GM23248 (cell line): ENCODE results near the gene GPRC6A. TPM values are rescaled to one million over a fixed set of nuclear protein-coding genes. Genes with fewer than 3 reads are reported as not detected.

ENCODE experiments used
- DNase-seq: peaks from one replicate; pipeline ENCODE4 v3.0.0-alpha.2; 2015
- H2AFZ ChIP-seq: fragments of 200-600 bp; sonication (generic); 2 replicates; pipeline ENCODE4 v1.6.1; 2016; ENCODE audit warnings: antibody characterized with exemption
- H3F3A ChIP-seq: fragments of 200-600 bp; sonication (generic); 2 replicates; pipeline ENCODE4 v1.6.1; 2016; ENCODE audit warnings: mild to moderate bottlenecking, antibody characterized with exemption, mixed run types; ENCODE audit not compliant: insufficient read depth
- H3K27ac ChIP-seq: fragments of 200-600 bp; sonication (generic); 2 replicates; pipeline ENCODE4 v1.5.1; 2016; ENCODE audit warnings: mild to moderate bottlenecking
- H3K27me3 ChIP-seq: fragments of 200-600 bp; sonication (generic); replicated peaks from 2 replicates; pipeline ENCODE4 v1.6.1; 2016; ENCODE audit warnings: mild to moderate bottlenecking; ENCODE audit not compliant: insufficient read depth
- H3K36me3 ChIP-seq: fragments of 200-600 bp; sonication (generic); 2 replicates; pipeline ENCODE4 v1.6.1; 2016; ENCODE audit warnings: low read depth, mild to moderate bottlenecking
- H3K4me1 ChIP-seq: fragments of 200-600 bp; sonication (generic); 2 replicates; pipeline ENCODE4 v1.6.1; 2016; ENCODE audit warnings: mild to moderate bottlenecking; ENCODE audit not compliant: insufficient read depth
- H3K4me2 ChIP-seq: fragments of 200-600 bp; sonication (generic); one replicate; pipeline ENCODE4 v1.6.1; 2016; ENCODE audit warnings: mild to moderate bottlenecking; ENCODE audit not compliant: unreplicated experiment
- H3K4me3 ChIP-seq: fragments of 200-600 bp; sonication (generic); 2 replicates; pipeline ENCODE4 v1.5.1; 2016; ENCODE audit warnings: mild to moderate bottlenecking
- H3K79me2 ChIP-seq: fragments of 200-600 bp; sonication (generic); 2 replicates; pipeline ENCODE4 v1.6.1; 2016; ENCODE audit warnings: mild to moderate bottlenecking; ENCODE audit not compliant: insufficient read depth
- H3K9ac ChIP-seq: fragments of 200-600 bp; sonication (generic); 2 replicates; pipeline ENCODE4 v1.6.1; 2016; ENCODE audit warnings: mild to moderate bottlenecking
- H3K9me2 ChIP-seq: fragments of 200-600 bp; sonication (generic); 2 replicates; pipeline ENCODE4 v1.6.1; 2016; ENCODE audit warnings: mixed run types, mild to moderate bottlenecking, moderate library complexity; ENCODE audit not compliant: insufficient read depth
- H3K9me3 ChIP-seq: fragments of 200-600 bp; sonication (generic); one replicate; pipeline ENCODE4 v1.6.1; 2017; ENCODE audit warnings: low read depth
- H4K20me1 ChIP-seq: fragments of 200-600 bp; sonication (generic); 2 replicates; pipeline ENCODE4 v1.6.0; 2016; ENCODE audit not compliant: insufficient read depth
- EZH2 ChIP-seq: fragments of 200-600 bp; sonication (generic); IDR thresholded peaks from 2 replicates; pipeline ENCODE4 v1.6.1; 2018; ENCODE audit warnings: antibody characterized with exemption, mild to moderate bottlenecking; ENCODE audit not compliant: insufficient read depth, poor library complexity, severe bottlenecking
- EZH2phosphoT487 ChIP-seq: fragments of 200-600 bp; sonication (generic); IDR thresholded peaks from 2 replicates; pipeline ENCODE4 v1.6.1; 2018; ENCODE audit warnings: antibody characterized with exemption, moderate library complexity, mild to moderate bottlenecking, low read depth; ENCODE audit not compliant: insufficient read depth
- WGBS, 2 experiments: methylation state at CpG; one replicate each; pipeline ENCODE4 v1.1.6; 2015 to 2017; ENCODE audit warnings: low lambda C conversion rate in 2 of 2, low coverage in 1 of 2; ENCODE audit errors: missing lambda C conversion rate in 2 of 2; 5-methylcytosine and 5-hydroxymethylcytosine counted together
- in situ Hi-C: fragments of 300-500 bp; cut with MboI; formaldehyde crosslinking; loops from 2 replicates; pipeline ENCODE4 v1.15.0; 2020
- polyA plus RNA-seq: library from polyadenylated mRNA; unstranded; fragments of >200 nt; fragmentation: Nextera tagmentation; extraction: Ambion mirVana; gene quantifications from 2 replicates; pipeline ENCODE4 v1.2.1, GENCODE V29; 2016
- total RNA-seq: library from RNA; depleted of rRNA; stranded (reverse); fragments of >200 nt; shearing (Covaris generic); gene quantifications from 2 replicates; pipeline ENCODE4 v1.2.3, GENCODE V29; 2014

The GPRC6A gene
- total and polyA plus RNA-seq, 2 experiments from 2014 or later: not detected

GRCh38 chr6:116773886-116774285, 55.0 kb downstream of the GPRC6A start:
- 34 to 37% methylated on average over 1 of the region's 1 CpG for WGBS, 2 experiments
- Histone ChIP-seq H2AFZ (no peak overlapping the region), H3K9ac (no peak overlapping the region), H3K79me2 (no peaks in the 10 kb centered on the region), H3K9me3 (no peaks in the 10 kb centered on the region), H3F3A (no peaks in the 10 kb centered on the region), H4K20me1 (no peaks in the 10 kb centered on the region), H3K4me3 (no peak overlapping the region), H3K27ac (no peak overlapping the region), H3K9me2 (no peaks in the 10 kb centered on the region), H3K27me3 (no peaks in the 10 kb centered on the region), H3K4me2 (no peak overlapping the region), H3K4me1 (no peaks in the 10 kb centered on the region), H3K36me3 (no peaks in the 10 kb centered on the region)
- in situ Hi-C loops: no loop called here
- no peak for DNase-seq
- TF ChIP-seq EZH2phosphoT487 (no peak), EZH2 (no peak)

- H3K9ac ChIP-seq: no peak overlapping the region
- H3K9me2 ChIP-seq: no peaks in the 10 kb centered on the region
- no peak overlapping the region for H2AFZ ChIP-seq
- WGBS, 2 experiments: 25 to 29% methylated on average over 1 of the region's 1 CpG
- DNase-seq: no peak
- no peaks in the 10 kb centered on the region for H4K20me1 ChIP-seq
- no peak overlapping the region for H3K27ac ChIP-seq
- TF ChIP-seq EZH2phosphoT487 (no peak), EZH2 (no peak)
- H3K36me3 ChIP-seq: no peaks in the 10 kb centered on the region
- H3K4me2 ChIP-seq: no peak overlapping the region
- in situ Hi-C loops: no loop called here
- H3K4me3 ChIP-seq: no peak overlapping the region
- no peaks in the 10 kb centered on the region for H3K9me3 ChIP-seq
- no peaks in the 10 kb centered on the region for H3K27me3 ChIP-seq
- no peaks in the 10 kb centered on the region for H3K4me1 ChIP-seq
- H3F3A ChIP-seq: no peaks in the 10 kb centered on the region
- H3K79me2 ChIP-seq: no peaks in the 10 kb centered on the region
These were observed 56.4 kb downstream of the GPRC6A start for GRCh38 chr6:116772450-116772849.

GRCh38 chr6:116767715-116768114, 61.2 kb downstream of the GPRC6A start:
- 18 to 23% methylated on average over 2 of the region's 2 CpGs for WGBS, 2 experiments
- in situ Hi-C loops: no loop called here
- peaks cover 22% of the 10 kb centered on the region for H3K27me3 ChIP-seq

GRCh38 chr6:116766506-116767176, 62.2 kb downstream of the GPRC6A start:
- Histone ChIP-seq H3K9ac (no peak overlapping the region), H3F3A (no peaks in the 10 kb centered on the region), H3K9me3 (no peaks in the 10 kb centered on the region), H3K4me2 (no peak overlapping the region), H3K4me1 (no peaks in the 10 kb centered on the region), H4K20me1 (no peaks in the 10 kb centered on the region), H3K4me3 (no peak overlapping the region), H3K9me2 (no peaks in the 10 kb centered on the region), H3K27ac (no peak overlapping the region), H3K36me3 (no peaks in the 10 kb centered on the region), H2AFZ (no peak overlapping the region), H3K79me2 (no peaks in the 10 kb centered on the region), H3K27me3 (peaks cover 22% of the 10 kb centered on the region)
- TF ChIP-seq EZH2phosphoT487 (no peak), EZH2 (no peak)
- in situ Hi-C loops: no loop called here
- DNase-seq: no peak
- WGBS, 2 experiments: 80 to 84% methylated on average over 5 of the region's 5 CpGs

More at GRCh38 chr6:116767715-116768114, 61.2 kb downstream of the GPRC6A start:
- Histone ChIP-seq H2AFZ (no peak overlapping the region), H3K4me3 (no peak overlapping the region), H3K9me3 (no peaks in the 10 kb centered on the region), H4K20me1 (no peaks in the 10 kb centered on the region), H3K4me1 (no peaks in the 10 kb centered on the region), H3K27ac (no peak overlapping the region), H3K9me2 (no peaks in the 10 kb centered on the region), H3K4me2 (no peak overlapping the region), H3K79me2 (no peaks in the 10 kb centered on the region), H3F3A (no peaks in the 10 kb centered on the region), H3K9ac (no peak overlapping the region), H3K36me3 (no peaks in the 10 kb centered on the region)
- DNase-seq: no peak
- no peak for TF ChIP-seq EZH2
- no peak for TF ChIP-seq EZH2phosphoT487
